22Rv1 (cell line): ENCODE results near the gene MYO7B.

Experiments
- H3K27ac ChIP-seq: fragments of 450-650 bp; 2 replicates; pipeline ENCODE4 v1.5.1; 2017
- CTCF ChIP-seq: fragments of 450-650 bp; IDR thresholded peaks from 2 replicates; pipeline ENCODE4 v1.5.1; 2017; ENCODE audit warnings: mild to moderate bottlenecking
- ZFX ChIP-seq: fragments of 450-650 bp; IDR thresholded peaks from 2 replicates; pipeline ENCODE4 v1.6.1; 2017; ENCODE audit warnings: antibody characterized with exemption, borderline replicate concordance

The MYO7B gene

DNA sequence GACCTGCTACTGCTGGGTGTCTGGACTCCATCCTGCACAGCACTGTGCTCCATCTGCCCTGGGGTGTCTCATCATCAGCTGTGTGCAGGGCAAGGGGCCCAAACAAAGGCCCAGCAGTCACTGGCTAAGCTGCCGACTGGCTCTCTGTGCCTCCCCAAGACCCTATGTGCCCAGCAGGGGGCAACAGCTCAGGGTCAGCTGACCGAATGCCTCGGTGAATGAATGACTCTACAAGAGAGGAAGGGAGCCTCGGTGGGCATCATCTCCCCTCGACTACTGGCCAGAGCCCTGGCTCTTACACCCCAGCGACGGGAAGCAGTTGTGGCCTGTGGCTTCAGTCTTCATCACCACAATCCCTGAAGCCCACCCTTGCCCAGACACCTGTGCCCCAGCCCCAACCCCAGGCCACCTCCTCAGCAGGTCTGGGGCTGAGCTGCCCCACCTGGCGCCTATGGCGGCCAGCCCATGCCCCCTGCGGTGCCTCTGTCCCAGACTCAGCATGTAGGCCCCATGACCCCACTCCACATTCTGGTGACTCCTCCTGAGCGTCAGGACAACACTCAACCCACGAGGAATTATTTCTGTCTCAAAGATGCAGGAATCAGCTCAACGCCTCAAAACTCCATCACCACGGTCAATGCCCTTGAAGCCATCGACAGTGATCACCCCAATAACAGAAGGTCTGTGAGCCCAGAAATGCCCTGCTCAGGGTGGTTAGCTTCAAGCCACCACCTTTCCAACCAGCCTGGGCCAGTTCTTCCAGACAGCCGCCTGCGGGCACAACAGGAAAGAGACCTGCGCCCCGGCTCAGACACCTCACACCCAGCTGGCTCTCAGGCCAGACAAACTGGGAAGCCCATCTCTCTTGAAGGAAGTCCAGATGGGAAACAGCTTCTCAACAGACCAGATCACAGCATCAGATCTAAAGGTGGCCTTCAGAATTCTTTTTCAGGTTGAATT, 108.9 kb downstream of the MYO7B start:
- no peak for TF ChIP-seq ZFX
- H3K27ac ChIP-seq: no peak overlapping the region

DNA sequence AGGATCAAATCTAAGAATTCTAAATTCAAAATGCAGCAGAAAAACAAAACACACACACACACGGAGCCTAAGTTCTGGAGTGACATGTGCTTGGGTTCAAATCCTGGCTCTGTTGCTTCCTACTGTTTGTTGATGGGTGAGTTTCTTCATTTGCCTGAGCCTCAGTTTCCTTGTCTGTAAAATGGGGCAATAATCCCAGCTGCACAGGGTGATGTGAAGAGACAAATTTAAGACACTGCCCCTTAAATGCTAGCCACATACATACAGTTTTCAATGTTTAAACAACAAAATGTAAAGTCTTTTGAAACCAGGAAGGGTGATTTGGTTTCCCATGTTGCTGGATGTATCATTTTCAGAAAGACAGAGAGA, 109.5 kb downstream of the MYO7B start:
- TF ChIP-seq ZFX (no peak), CTCF (no peak)
- no peak overlapping the region for H3K27ac ChIP-seq

DNA sequence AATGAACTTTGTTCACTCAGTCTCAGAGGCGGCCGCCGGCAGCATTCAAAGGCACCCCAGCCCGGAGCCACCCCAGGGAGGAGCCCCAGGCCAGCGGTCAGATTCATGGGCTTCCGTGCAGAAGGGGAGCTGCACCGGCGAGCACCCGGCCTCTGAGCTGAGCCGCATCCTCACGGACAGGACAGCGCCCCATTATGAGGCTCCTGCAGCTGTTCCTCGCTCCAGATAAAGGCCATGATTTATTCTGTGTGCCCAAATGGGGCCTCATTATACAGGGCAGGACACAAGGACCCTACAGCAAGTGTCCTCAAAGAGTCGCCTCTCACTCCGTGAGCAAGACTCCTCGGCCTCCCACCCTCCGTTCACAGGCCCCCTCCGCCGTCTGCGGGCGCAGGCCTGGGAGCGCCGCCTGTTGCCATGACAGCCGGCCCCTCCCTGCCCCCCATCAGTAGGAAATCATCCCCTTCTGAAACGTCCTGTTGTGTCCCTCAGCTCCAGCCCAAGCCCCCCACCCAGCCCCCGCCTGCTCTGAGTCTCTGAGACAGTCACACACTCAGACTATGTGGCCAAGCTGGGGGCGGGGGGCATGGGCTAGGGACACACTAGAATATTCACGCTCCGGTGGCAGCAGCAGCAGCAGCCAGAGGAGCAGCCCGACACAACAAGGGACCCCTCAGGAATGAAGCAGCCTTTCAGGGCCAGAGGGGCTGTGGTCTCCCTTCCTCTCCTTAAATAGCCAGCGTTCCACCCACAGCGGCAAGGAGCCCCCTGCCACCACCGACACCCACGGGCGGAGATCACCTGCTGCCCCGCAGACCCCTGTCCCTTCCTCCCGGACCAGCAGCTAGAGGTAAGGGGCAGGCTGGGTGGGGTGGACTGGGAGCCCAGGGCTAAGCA, 110.2 kb downstream of the MYO7B start, which contains the start of gene GPR17:
TSS of gene GPR17 (plus strand) at position 759 of the 897 bp plus-strand sequence. CDS start 4,583 bp downstream, outside the sequence.
- H3K27ac ChIP-seq: no peak within 1 kb of the TSS
- TF ChIP-seq CTCF (no peak), ZFX (no peak)

GRCh38 chr2:127646487-127647241, 111.2 kb downstream of the MYO7B start:
- no peak overlapping the region for H3K27ac ChIP-seq
- TF ChIP-seq CTCF (no peak), ZFX (no peak)

- TF ChIP-seq ZFX: no peak
- no peak for TF ChIP-seq CTCF
- H3K27ac ChIP-seq: no peak overlapping the region
These were observed 112.0 kb downstream of the MYO7B start for GRCh38 chr2:127647242-127648190.

DNA sequence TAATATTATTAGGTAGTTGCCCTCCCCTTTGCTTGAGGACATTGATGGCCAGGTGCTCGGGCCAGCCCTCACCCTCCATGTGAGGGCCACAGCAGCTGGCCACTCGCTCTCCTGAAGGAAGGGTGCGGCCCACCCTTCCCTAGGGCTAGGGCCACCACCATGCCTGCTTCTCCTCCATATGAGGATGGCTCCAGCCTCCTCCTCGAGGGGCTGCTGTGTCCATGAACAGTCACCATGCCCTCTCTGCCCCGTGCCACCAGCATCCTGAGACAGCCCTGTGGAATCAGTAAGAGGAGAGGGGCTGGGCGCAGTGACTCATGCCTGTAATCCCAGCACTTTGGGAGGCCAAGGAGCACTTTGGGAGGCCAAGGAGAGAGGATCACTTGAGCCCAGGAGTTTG, 112.8 kb downstream of the MYO7B start:
- H3K27ac ChIP-seq: no peak overlapping the region
- no peak for TF ChIP-seq ZFX
- no peak for TF ChIP-seq CTCF
